ENCODE results near the gene MNS1.
"Not testable (repeated sequence)": the region's sequence is repeated elsewhere in the genome, so short reads cannot be mapped to it uniquely, and the experiment has no call there.

MNS1 gene

DNA sequence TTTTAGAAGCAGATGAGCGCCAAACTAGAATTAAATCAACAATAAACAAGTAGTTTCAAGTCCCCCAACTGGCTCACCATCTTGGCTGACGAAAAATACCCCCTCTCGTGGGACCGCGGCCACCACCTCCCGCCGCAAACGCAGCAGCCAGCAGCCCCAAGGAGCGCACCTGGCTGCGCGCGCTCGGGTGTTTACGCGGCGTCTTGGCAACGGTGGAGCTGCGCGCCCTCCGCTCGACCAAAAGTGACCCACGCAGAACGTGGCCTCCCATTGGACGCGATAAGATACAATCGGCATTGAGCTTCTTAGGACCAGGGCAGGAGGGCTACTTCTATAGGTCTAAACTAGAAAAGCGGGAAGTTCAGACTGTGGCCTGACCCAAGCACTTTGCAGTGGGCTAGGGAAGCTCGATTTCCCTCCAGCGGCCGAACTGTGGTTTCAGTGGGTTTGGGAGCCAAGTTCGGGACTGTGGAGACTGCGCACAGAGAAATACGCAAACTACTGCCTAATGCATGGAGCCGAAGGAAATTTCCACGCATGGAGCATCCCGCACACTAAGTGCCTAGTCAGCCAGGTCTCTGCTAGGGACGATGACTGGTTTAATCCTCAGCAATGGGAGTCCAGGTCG is at the start of gene MNS1:
MNS1 (minus strand) TSS at position 245 of the 628 bp plus-strand sequence; CDS start at position 80, 165 bp downstream.
- peak; percentile 44 for DNase-seq

DNA sequence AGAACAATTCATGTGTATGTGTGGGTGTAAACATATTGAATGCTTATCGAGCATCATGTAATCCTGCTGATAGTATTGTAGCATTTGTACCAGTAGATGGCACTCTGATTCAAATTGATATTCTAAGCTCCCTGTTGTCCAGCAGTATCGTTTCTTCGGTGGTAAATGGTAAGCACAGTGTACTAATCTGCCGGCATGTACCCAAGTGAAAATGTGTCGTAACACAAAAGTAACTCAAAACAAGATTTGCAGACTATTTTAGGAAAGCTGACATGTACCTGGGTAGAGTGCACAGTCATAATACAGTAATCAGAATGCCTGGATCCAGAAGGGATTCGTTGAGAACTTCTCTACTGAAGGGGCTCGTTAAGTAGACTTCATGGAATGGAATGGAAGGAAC is 31.7 kb upstream of the MNS1 start:
- DNase-seq, result no peak

DNA sequence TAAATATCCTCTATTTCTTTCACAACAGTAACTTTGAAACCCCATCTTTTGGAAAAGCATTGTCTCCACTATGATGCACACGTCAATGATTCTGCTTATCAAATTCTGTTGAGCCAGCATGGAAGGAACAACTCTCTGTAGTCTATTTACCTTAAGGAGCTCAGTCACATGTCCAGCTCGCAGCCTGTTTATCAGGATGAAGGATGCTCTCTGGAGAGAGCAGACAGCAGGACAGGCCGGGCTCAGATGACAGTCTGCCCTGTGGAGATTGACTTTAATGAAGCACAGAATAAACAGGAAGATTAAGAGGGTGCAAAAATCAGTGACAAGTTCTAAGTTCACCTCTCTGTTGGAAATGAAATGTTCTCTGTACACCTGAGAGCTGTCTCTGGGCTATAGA is 30.6 kb upstream of the MNS1 start:
- no peak for DNase-seq

GRCh38 chr15:56495053-56495452 is 30.1 kb upstream of the MNS1 start:
- DNase-seq, result no peak

DNA sequence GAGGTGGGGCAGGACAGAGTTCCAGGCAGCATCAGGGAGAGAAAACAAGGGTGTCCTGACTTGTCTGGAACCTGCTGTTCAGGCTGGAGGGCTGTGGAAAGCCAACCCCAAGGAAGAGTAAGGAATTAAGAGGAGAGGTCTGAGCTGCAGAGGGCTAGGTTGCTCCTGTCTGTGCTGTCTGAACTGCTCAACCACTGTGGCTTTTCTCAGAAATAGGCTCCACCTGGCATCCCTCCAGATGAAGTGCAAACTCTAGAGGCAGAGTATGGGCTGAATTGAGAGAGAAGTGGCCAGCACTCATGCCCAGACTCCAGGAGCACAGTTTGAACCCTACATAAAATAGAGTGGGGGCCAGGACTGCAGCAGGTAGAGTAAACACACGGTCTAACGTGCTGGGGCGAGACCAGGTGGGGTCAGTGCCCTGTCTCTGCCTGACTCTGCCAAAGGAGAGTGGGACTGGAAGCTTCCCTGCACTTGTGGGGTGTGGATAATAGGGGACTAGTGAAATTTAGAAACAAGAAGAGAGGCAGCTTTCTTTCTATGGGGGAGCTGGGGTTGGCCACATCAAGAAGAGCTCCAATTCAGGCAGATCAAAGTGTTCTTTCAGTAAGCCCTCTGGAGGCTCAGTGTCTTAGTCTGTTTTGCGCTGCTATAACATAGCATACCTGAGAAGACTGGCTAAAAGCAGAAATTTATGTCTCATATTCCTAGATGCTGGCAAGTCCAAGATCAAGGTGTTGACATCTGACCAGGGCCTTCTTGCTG is 28.0 kb upstream of the MNS1 start:
- no peak for DNase-seq

- DNase-seq, result no peak
These were observed 27.3 kb upstream of the MNS1 start for GRCh38 chr15:56492236-56492635.

DNA sequence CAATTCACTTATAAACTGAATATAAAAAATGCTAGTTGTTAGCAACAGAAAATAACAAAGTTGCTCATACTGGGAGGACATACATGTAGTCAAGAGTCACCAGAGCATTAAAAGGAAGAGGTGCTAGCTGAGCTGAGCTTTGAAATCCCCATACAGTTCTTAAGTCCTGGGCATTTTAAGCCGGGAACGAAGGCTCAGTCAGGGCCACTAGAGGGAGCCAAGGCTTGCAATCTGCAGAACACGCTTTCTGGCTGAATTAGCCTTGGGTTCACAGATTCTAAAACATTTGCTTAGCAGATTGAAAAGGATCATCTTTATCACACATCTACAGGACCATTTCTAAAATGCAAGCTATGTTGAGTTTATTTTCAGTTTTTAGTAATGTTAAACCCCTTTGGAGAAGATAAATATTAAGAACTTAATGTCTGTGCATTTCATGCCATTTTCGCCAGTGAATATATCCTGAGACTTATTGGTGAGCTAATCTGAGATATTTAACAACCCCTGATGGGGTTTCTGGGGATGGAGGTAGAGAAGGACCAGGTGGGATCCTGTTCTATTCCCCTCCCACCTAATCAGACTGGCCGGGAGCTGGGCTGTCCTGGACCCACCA is 26.3 kb upstream of the MNS1 start:
- peak; percentile 55 for DNase-seq

- DNase-seq, result no peak
These were observed 25.5 kb upstream of the MNS1 start for GRCh38 chr15:56490461-56490860.

DNA sequence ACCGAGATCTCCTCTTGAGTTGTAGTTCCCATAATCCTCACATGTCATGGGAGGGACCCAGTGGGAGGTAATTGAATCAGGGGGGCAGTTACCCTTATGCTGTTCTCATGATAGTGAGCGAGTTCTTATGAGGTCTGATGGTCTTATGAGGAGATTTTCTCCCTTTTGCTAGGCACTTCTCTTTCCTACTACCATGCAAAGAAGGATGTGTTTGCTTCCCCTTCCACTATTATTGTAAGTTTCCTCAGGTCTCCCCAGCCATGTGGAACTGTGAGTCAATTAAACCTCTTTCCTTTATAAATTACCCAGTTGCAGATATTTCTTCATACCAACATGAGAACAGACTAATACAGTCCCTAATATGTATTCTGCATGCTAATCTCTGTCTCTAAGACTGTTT is 21.3 kb upstream of the MNS1 start:
- not testable (repeated sequence) for DNase-seq

DNA sequence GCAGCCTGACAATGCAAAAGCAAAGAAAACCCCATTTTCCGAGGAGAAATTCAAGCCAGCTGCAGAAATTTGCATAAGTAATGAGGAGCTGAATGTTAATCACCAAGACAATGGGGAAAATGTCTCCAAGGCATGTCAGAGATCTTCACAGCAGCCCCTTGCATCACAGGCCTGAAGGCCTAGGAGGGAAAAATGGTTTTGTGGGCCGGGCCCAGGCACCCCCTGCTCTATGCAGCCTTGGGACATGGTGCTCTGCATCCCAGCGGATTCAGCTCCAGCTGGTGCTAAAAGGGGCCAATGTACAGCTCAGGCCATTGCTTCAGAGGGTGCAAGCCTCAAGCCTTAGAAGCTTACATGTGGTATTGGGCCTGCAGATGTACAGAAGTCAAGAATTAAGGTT is 20.5 kb upstream of the MNS1 start:
- DNase-seq, result not testable (repeated sequence)

DNA sequence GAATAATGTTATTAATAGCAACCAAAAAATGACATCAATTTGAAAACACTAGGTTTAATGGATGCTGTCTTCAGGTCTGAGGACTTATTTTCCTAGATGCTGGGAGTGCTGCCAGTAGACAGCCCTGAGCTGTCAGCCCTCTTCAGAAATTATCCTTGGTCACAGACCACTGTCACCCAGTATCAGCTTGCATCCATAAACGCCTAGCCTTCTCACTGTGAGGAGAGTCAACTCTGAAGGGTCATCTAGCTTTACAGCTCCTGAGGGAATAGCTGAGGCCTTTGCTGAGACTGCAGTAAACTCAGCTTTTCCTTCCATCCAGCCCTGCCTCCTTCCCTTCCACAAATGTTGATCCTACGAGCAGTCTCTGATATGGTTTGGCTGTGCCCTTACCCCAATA is 19.4 kb upstream of the MNS1 start:
- DNase-seq, result no peak

DNA sequence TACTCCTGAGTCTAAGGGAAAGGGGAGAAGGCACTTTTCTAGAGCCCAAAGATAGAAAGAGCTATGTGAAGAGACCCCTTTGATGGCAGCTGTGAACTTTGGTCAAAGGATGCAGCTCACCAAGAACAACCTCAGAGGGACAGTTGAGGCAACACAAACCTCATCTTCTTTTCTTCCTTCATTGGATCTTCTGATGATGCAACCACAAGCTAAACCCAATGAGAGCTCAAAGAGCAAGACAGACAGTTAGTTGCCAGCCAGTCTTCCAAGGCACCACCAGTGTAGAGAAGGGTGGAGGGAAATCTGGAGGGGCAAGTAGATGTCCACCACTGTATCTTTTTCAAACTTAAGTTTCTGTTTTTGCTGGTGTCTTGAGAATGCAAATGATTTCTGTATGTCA is 10.4 kb upstream of the MNS1 start:
- no peak for DNase-seq

DNA sequence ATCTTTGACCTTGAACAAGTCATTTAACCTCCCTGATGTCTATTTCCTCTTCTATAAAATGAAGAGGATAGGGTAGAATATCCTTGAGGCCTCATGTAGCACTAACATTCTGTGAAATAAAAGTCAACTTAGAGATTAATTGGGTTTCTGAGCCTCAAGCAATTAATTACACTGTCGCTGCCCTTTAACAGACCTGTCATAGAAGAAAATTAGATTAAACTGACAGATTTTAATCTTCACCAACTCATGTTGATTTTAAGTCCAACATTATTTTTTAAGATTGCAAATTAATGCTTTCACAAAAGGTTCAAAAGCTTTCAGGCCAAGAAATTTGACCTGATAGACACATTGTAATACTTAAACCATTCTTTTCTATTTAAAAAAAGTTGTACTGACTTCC is 8.1 kb upstream of the MNS1 start:
- no peak for DNase-seq

DNA sequence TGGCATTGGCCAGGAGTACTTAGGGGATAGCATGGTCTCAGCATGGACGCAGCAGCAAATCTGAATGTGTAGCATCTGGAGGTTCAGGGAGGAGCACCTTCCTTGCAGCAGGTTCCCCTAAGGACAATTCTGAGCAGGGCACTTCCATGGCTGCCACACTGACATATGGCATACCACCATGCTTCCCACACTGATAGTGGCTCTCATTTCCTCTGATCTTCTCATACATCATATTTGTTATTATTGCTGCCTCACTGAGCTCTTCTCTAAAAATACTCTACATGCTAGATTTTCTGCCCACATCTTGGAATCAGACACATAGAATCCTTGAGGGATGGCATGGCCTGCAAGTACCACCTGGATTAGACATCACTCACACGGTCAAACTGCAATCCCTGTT is 7.3 kb upstream of the MNS1 start:
- no peak for DNase-seq

GRCh38 chr15:56471440-56472069 is 6.6 kb upstream of the MNS1 start:
- DNase-seq, result no peak

DNA sequence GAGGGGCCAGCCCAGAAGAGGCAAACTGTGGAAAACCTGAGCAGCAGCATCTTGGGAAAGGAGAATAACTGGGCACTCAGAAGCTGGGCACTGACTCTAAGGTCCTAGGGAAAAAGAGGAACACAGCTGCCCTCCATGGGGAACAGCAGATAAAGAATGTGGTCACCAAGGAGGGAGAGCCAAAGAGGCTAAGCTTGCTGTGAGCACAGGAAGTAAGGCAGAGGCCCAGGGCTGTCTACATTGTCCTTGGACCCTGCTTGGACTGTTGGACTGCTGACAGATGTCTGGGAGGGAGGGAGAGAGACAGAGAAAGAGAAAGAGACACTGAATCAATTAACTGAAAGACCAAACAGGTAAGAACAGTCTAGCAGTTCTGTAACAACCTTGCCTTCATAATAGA is 4.5 kb upstream of the MNS1 start:
- DNase-seq, result no peak

- no peak for DNase-seq
These were observed 3.5 kb upstream of the MNS1 start for GRCh38 chr15:56468401-56468800.

DNA sequence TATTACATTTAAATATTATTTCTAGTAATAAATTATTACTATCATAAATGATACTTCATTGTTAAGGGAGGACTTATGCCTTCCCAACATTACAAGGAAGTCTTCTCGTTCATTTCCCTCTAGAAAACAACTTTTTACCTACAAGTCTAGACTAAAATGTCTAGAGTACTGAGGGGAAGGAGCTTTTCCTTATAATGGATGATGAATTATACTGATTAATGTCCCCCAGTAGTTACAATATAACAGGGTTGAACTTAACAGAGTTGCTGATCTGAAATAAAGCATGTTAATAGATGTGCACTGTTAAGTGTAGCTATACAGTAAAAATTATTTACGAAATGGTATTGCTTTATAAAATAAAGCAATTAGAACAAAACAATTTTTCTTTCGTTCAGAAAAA is 2.7 kb upstream of the MNS1 start:
- DNase-seq, result no peak

DNA sequence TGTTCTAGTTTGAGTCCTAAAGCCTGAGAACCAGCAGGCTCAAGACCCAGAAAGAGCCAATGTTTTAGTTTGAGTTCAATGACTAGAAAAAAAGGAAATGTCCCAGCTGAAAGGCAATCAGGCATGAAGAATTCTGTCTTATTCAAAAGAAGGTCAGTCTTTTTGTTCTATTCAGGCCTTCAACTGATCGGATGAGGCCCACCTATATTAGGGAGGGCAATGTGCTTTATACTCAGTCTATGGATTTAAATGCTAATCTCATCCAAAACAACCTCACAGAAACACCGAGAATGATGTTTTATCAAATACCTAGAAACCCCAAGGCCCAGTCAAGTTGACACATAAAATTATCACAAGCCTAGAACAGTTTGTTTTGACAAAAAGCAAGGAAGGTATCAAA is 4.0 kb downstream of the MNS1 start:
- DNase-seq, result no peak

GRCh38 chr15:56460071-56460470 is 4.9 kb downstream of the MNS1 start:
- no peak for DNase-seq

DNA sequence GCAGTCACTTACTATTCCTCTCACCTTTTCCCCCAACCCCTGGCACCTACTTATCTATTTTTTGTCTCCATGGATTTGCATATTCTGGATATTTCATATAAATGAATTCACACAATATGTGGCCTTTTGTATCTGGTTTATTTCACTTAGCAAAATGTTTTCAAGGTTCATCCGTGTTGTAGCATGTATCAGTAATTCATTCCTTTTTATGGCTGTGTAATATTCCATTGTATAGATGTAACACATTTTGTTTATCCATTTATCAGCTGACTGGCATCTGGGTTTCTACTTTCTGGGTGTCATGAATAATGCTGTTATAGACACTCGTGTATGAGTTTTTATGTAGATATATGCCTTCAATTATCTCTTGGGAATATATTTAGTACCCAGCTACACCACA is 5.8 kb downstream of the MNS1 start:
- DNase-seq, result no peak

DNA sequence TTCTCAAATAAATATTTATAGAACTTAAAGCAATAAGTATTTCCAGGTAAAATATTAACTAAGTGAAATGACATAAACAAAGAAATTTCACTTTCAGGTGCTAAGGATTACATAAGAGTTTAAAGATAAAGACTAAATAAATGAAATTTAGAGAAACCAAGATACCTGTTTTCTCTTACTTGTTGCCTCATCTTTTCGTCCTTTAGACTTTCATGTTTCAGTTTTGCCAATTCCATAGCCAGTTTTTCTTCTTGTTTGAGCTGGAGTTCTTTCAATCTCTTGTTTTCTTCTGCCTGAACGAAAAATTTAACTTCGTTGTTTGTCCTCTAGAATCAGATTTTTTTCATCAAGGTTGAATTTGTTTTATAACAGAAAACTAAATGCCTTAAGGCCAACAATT is 8.7 kb downstream of the MNS1 start:
- DNase-seq, result no peak

- no peak for DNase-seq
These were observed 10.1 kb downstream of the MNS1 start for GRCh38 chr15:56454836-56455235.

- DNase-seq, result no peak
These were observed 19.2 kb downstream of the MNS1 start for GRCh38 chr15:56445746-56446145.
